ENCODE data around the gene SFSWAP. TPM values are rescaled to one million over a fixed set of nuclear protein-coding genes. Genes with fewer than 3 reads are reported as not detected.

SFSWAP gene
- total RNA-seq, 1 experiment from 2014 or later = 48.1 TPM

DNA sequence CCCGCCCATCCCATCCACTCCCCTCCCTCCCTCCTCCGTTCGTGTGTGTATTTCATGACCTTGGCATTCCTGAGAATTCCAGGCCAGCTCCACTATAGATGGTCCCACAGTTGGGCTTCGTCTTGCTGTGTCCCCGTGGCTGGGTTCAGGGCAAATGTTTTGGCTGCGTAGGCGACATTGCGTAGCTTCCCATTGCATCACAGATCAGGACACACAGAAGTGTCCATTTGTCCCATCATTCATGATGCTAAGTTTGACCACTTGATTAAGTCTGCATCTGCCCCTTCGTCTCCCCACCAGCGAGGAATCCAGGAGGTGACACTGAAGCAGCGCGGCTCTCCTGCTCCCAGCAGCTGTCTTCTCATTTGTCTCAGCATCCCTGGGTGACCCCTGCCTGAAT, 78.7 kb downstream of the SFSWAP start:
- Histone ChIP-seq H3K79me1 (ENCODE audit: insufficient read depth, low read depth, low read length, poor library complexity, severe bottlenecking) (no peaks in the 10 kb centered on the region), H2BK12ac (ENCODE audit: insufficient read length, low read depth, low read length) (no peak overlapping the region), H4K20me1 (ENCODE audit: control insufficient read depth, insufficient read depth, insufficient read length) (no peaks in the 10 kb centered on the region), H3K9ac (ENCODE audit: extremely low read depth, insufficient read length, low read length) (no peak overlapping the region), H3K27me3 (ENCODE audit: insufficient read depth, low read length) (no peaks in the 10 kb centered on the region), H2AFZ (ENCODE audit: low read length) (no peak overlapping the region), H3K9me3 (ENCODE audit: control insufficient read depth, low read depth, low read length) (no peaks in the 10 kb centered on the region), H3K4me1 (ENCODE audit: insufficient read depth, low read length) (peaks cover 3% of the 10 kb centered on the region; the same call in 1 of the 2 replicates), H2BK15ac (ENCODE audit: low read depth, low read length) (no peak overlapping the region), H3K23ac (ENCODE audit: insufficient read length, low read depth, low read length) (no peak overlapping the region), H3K56ac (ENCODE audit: insufficient read length, low read depth, low read length) (no peak overlapping the region), H2BK20ac (ENCODE audit: low read depth, low read length, poor library complexity, severe bottlenecking) (no peak overlapping the region), H3T11ph (ENCODE audit: low read length) (no peak overlapping the region), H4K5ac (ENCODE audit: insufficient read length, low read depth, low read length) (no peak overlapping the region), H3K18ac (ENCODE audit: insufficient read length, low read depth, low read length) (no peak overlapping the region), H2BK120ac (ENCODE audit: low read depth, low read length, poor library complexity, severe bottlenecking) (no peak overlapping the region), H3K14ac (ENCODE audit: insufficient read depth, low read length) (no peak overlapping the region), H3K23me2 (ENCODE audit: insufficient read length, low read depth, low read length, poor library complexity, severe bottlenecking) (no peaks in the 10 kb centered on the region), H2AK5ac (ENCODE audit: insufficient read length, low read length) (no peak overlapping the region), H4K8ac (replicated peaks; ENCODE audit: insufficient read length, low read depth, low read length) (no peak overlapping the region), H3K79me2 (ENCODE audit: insufficient read depth, low read length) (no peaks in the 10 kb centered on the region), H3K4me2 (ENCODE audit: insufficient read depth, insufficient read length, low read length) (no peak overlapping the region), H2BK5ac (ENCODE audit: insufficient read length, low read length) (no peak overlapping the region), H3K4ac (ENCODE audit: low read depth, low read length) (no peak overlapping the region), H3K27ac (ENCODE audit: insufficient read length, low read depth, low read length) (no peak overlapping the region), H4K91ac (ENCODE audit: insufficient read length, low read depth, low read length) (no peak overlapping the region)
- H3K27me3 Mint-ChIP-seq (ENCODE audit: low read depth) = no peaks in the 10 kb centered on the region
- H3K9me3 Mint-ChIP-seq = 0 out of 5 replicates have a peak, but pooled peaks cover 0 to 4% of the 10 kb centered on the region in 2 experiments
- H3K27ac Mint-ChIP-seq = peak overlapping the region in 2 of 3 experiments; percentile 22 to 40; a peak in 1 of 7 replicates
- TF ChIP-seq, protein P1, sequence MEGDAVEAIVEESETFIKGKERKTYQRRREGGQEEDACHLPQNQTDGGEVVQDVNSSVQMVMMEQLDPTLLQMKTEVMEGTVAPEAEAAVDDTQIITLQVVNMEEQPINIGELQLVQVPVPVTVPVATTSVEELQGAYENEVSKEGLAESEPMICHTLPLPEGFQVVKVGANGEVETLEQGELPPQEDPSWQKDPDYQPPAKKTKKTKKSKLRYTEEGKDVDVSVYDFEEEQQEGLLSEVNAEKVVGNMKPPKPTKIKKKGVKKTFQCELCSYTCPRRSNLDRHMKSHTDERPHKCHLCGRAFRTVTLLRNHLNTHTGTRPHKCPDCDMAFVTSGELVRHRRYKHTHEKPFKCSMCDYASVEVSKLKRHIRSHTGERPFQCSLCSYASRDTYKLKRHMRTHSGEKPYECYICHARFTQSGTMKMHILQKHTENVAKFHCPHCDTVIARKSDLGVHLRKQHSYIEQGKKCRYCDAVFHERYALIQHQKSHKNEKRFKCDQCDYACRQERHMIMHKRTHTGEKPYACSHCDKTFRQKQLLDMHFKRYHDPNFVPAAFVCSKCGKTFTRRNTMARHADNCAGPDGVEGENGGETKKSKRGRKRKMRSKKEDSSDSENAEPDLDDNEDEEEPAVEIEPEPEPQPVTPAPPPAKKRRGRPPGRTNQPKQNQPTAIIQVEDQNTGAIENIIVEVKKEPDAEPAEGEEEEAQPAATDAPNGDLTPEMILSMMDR (conservative IDR thresholded peaks at IDR 0.05) = no peak
- H3K36me3 Mint-ChIP-seq (ENCODE audit: insufficient read depth in 1 of 3, low read depth in 3 of 3) = peaks cover 38 to 78% (median 56%) of the 10 kb centered on the region in 3 experiments
- H3K4me3 Mint-ChIP-seq = no peak overlapping the region
- peaks cover 18 to 25% of the 10 kb centered on the region in 2 experiments for H3K4me1 Mint-ChIP-seq
- no CpG with 5 or more reads among the region's 12 CpGs for WGBS (ENCODE audit: extremely low coverage, insufficient read length, low lambda C conversion rate)
- no peak for DNase-seq

Data from H9 (cell line).